Astrocyte of the spinal cord (primary cell): Measurements from ENCODE around the gene MYLK2.

Source experiments
- DNase-seq: peaks from one replicate; pipeline ENCODE4 v3.0.0; 2011; ENCODE audit warnings: low read depth, low spot score
- H3K4me3 ChIP-seq: 2 replicates; pipeline ENCODE4 v1.5.1; 2011; ENCODE audit warnings: low read depth, mild to moderate bottlenecking, low read length, moderate library complexity
- in situ Hi-C: cut with HindIII; loops from 2 replicates; pipeline ENCODE4 v1.10.0; 2017; ENCODE audit warnings: low sequenced_read_pairs
- TF ChIP-seq, protein P1 (sequence below): IDR thresholded peaks from 2 replicates; pipeline ENCODE4 v1.5.1; 2012; ENCODE audit warnings: low read depth, mild to moderate bottlenecking, low read length, inconsistent platforms

MYLK2 gene

DNA sequence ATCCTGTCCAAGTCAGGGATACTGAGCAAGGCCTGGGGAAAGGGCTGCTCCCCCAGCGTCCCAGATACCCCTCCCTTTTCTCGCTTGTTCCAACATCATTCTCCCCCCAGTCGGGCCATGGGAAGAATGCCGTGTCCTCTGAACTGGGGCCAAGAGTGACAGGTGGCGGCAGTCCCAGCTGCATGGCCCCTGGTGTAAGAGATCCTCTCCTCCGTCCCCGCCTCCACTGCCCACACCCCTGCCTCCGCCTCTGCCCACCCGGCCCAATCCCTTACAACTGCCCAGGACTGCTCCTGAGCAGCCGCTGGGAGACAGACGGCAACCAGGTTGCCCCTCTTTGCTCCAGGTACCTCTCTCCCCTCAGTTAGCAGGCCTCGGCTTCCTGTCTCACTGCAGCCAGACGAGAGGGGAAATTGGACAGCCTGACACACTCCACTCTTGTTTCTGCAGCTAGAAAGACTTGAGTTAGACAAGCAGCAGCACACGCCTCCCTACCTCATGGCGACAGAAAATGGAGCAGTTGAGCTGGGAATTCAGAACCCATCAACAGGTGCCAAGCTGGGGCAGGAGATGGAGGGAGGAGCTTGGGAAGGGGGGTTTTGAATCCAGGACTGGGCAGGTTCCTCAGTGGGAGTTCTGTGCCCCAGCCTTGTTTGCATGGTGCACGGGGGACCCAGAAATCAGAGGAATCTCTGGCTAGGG is at the start of gene MYLK2:
Gene MYLK2 (plus strand): TSS at position 274 of the 702 bp plus-strand sequence. CDS start 225 bp downstream, at position 499.
- in situ Hi-C loops = no loop called here
- no peak within 1 kb of the TSS for H3K4me3 ChIP-seq
- TF ChIP-seq, protein P1, sequence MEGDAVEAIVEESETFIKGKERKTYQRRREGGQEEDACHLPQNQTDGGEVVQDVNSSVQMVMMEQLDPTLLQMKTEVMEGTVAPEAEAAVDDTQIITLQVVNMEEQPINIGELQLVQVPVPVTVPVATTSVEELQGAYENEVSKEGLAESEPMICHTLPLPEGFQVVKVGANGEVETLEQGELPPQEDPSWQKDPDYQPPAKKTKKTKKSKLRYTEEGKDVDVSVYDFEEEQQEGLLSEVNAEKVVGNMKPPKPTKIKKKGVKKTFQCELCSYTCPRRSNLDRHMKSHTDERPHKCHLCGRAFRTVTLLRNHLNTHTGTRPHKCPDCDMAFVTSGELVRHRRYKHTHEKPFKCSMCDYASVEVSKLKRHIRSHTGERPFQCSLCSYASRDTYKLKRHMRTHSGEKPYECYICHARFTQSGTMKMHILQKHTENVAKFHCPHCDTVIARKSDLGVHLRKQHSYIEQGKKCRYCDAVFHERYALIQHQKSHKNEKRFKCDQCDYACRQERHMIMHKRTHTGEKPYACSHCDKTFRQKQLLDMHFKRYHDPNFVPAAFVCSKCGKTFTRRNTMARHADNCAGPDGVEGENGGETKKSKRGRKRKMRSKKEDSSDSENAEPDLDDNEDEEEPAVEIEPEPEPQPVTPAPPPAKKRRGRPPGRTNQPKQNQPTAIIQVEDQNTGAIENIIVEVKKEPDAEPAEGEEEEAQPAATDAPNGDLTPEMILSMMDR = no peak
- DNase-seq = no peak

DNA sequence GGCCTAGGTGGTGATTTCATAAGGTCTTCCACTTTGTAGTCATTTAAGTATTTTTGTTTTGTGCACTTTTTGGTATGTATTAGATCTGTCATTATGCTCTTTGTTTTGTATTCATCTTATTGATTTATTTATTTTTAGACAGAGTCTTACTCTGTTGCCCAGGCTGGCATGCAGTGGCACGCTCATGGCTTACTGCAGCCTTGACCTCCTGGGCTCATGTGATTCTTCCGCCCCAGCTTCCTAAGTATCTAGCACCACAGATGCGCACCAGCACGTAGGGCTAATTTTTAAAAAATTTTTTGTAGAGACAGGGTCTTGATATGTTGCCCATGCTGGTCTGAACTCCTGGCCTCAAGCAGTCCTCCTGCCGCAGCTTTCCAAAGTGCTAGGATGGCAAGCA is 49.5 kb upstream of the MYLK2 start:
- DNase-seq = no peak
- TF ChIP-seq, protein P1 = no peak
- H3K4me3 ChIP-seq = no peak overlapping the region
- in situ Hi-C loops = no loop called here

DNA sequence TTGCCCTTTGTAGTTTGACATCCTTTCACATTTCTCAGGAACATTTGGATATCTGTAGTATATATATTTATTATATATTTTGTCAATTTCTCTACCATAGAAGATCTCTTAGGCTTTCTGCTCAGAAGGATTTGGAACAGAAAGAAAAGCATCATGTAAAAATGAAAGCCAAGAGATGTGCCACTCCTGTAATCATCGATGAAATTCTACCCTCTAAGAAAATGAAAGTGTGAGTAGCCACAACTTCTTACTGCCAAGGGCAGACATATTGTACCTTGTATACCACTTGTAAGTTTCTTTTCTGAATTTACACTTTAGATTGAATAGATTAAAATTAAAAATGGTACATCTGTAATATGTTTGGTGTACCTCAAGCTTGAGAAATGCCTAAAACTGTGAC is 48.9 kb upstream of the MYLK2 start:
- in situ Hi-C loops = no loop called here

DNA sequence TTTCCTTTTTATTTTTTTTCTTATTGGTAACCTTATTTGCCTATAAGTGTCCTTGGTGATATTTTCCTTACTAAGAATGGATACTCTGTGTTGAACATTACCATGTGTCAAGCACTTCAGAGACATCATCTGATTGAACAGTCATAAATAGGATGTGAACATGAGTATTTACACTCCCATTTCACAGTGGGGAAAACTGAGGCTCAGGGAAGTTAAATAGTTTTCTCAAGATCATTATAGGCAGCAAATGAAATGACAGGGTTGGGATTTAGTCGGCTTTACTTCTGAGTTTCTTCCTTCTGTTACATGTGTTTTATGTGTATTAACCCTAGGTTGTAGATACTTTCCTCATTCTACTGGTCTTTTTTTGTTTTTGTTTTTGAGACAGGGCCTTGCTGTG is 44.7 kb upstream of the MYLK2 start:
- TF ChIP-seq, protein P1 = no peak
- DNase-seq = no peak
- in situ Hi-C loops = no loop called here
- H3K4me3 ChIP-seq = no peak overlapping the region

More for the DNA sequence above, 48.9 kb upstream of the MYLK2 start:
- TF ChIP-seq, protein P1 = no peak
- no peak for DNase-seq
- no peak overlapping the region for H3K4me3 ChIP-seq

DNA sequence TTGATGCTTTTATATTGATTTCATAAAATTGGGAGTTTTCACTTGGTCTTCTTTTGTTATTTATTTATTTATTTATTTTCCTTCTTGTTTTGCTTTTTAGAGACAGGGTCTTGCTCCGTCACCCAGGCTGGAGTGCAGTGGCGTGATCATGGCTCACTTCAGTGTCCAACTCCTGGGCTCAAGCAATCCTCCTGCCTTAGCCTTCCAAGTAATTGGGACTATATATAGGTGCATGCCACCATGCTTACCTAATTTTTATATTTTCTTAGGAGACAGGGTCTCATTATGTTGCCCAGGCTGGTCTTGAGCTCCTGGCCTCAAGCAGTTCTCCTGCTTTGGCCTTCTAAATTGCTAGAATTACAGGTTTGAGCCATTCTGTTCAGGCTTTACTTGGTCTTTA is 38.3 kb upstream of the MYLK2 start:
- TF ChIP-seq, protein P1 = no peak
- DNase-seq = no peak
- in situ Hi-C loops = no loop called here
- no peak overlapping the region for H3K4me3 ChIP-seq

DNA sequence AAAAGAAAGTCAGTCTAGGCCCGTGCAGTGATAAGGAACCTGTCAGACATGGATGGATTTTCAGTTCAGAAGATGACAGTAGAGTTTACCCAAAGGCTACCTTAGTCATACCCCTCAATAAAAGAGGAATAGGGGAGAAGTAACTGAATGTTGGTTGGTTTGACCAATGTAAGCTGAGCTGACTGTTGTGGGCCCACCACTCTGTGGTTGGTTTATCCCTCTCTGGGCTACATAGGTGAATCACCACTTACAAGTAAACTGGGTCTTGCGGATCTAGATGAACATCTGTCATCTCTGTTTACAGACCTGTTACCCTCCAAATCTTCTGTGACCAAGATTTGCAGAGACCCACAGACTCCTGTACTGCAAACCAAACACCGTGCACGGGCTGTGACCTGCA is 37.2 kb upstream of the MYLK2 start:
- DNase-seq = no peak
- TF ChIP-seq, protein P1 = no peak
- no peak overlapping the region for H3K4me3 ChIP-seq
- in situ Hi-C loops = no loop called here
